K562 (cell line): Measurements from ENCODE around the gene FGF9. TPM values are rescaled to one million over a fixed set of nuclear protein-coding genes. Genes with fewer than 3 reads are reported as not detected.

Experiments used
- ATAC-seq: fragments of 200-7000 bp; cut with Tn5 transposase; 3 replicates; pipeline ENCODE4 v1.9.1; 2020; ENCODE audit warnings: moderate library complexity
- BruUV-seq: library from RNA; stranded (reverse); fragments of 400-500 nt; replicated peaks from 2 replicates; lab custom pipeline; 2021; lab: Mats Ljungman, UMichigan
- CTCF ChIA-PET: fragments of 300-600 bp; formaldehyde crosslinking; extraction: SDS; loops from one replicate; lab custom pipeline; 2021; ENCODE audit warnings: low intra/inter-chr PET ratio; lab: Yijun Ruan, JAX
- POLR2A ChIA-PET: fragments of 300-600, 350-650 bp; sonication (Branson Sonifier 250); formaldehyde crosslinking; extraction: SDS; loops from one replicate; lab custom pipeline; 2021; ENCODE audit warnings: antibody characterized with exemption, inconsistent platforms; lab: Yijun Ruan, JAX
- DNase-seq, 4 experiments: peaks; one replicate each; pipeline versions ENCODE4 v3.0.0 to v3.0.0-alpha.2; 2011 to 2018; ENCODE audit warnings: low spot score in 3 of 4, mixed read lengths in 3 of 4; ENCODE audit errors: extremely low read depth in 1 of 4
- FAIRE-seq: peaks from 2 replicates; lab custom pipeline; 2011; peaks lifted over from hg19 to GRCh38; lab: Jason Lieb, UNC
- H2AFZ ChIP-seq: 2 replicates; pipeline ENCODE4 v1.6.0; 2011; ENCODE audit warnings: low read depth, low read length, control low read depth, inconsistent platforms
- H3K27ac ChIP-seq: fragments of 200-600 bp; 3 replicates; pipeline ENCODE4 v1.8.0; 2011; ENCODE audit warnings: low read depth, mild to moderate bottlenecking, control low read depth, inconsistent platforms, low read length, moderate library complexity, mixed read lengths; ENCODE audit errors: extremely low read depth
- H3K27me3 ChIP-seq, 2 experiments: fragments of 300-600 bp in 1 of 2; 2 replicates in 1 of 2; 3 replicates in 1 of 2; pipeline versions ENCODE4 v1.6.0 to v1.8.0; 2011; ENCODE audit warnings: inconsistent platforms in 2 of 2, low read length in 2 of 2, mild to moderate bottlenecking in 1 of 2, mixed read lengths in 1 of 2, moderate library complexity in 1 of 2; ENCODE audit not compliant: control insufficient read depth in 2 of 2, insufficient read depth in 2 of 2
- H3K36me3 ChIP-seq: fragments of 300-600 bp; 3 replicates; pipeline ENCODE4 v1.8.0; 2011; ENCODE audit warnings: mild to moderate bottlenecking, low read length, inconsistent platforms; ENCODE audit not compliant: control insufficient read depth, insufficient read depth
- H3K4me1 ChIP-seq, 2 experiments: fragments of 200-600 bp in 1 of 2; replicated peaks in 1 of 2; 2 replicates in 1 of 2; 3 replicates in 1 of 2; pipeline versions ENCODE4 v1.5.1 to v1.8.0; 2011; ENCODE audit warnings: inconsistent platforms in 2 of 2, low read length in 2 of 2, mild to moderate bottlenecking in 1 of 2, mixed read lengths in 1 of 2, moderate library complexity in 1 of 2; ENCODE audit not compliant: control insufficient read depth in 2 of 2, insufficient read depth in 2 of 2
- H3K4me2 ChIP-seq: 2 replicates; pipeline ENCODE4 v1.6.1; 2011; ENCODE audit warnings: low read length, control low read depth, inconsistent platforms, mixed read lengths; ENCODE audit not compliant: insufficient read depth
- H3K4me3 ChIP-seq: fragments of 200-600 bp; sonication (generic), shearing (Covaris generic); 2 replicates; pipeline ENCODE4 v1.5.1; 2016; ENCODE audit warnings: control low read depth, inconsistent platforms
- H3K79me2 ChIP-seq: fragments of 200-600 bp; 3 replicates; pipeline ENCODE4 v1.8.0; 2011; ENCODE audit warnings: low read length, inconsistent platforms; ENCODE audit not compliant: control insufficient read depth, insufficient read depth
- H3K9ac ChIP-seq, 2 experiments: 2 replicates each; pipeline versions ENCODE4 v1.6.0 to v1.6.1; 2011; ENCODE audit warnings: low read depth in 2 of 2, low read length in 2 of 2, control low read depth in 1 of 2, inconsistent platforms in 1 of 2, mild to moderate bottlenecking in 1 of 2, mixed read lengths in 1 of 2; ENCODE audit not compliant: insufficient read depth in 1 of 2
- H3K9me1 ChIP-seq: one replicate; pipeline ENCODE4 v1.6.0; 2011; ENCODE audit warnings: inconsistent platforms, mild to moderate bottlenecking, low read length, moderate library complexity; ENCODE audit not compliant: control insufficient read depth, insufficient read depth
- H3K9me3 ChIP-seq: replicated peaks from 2 replicates; pipeline ENCODE4 v1.5.1; 2011; ENCODE audit warnings: low read depth, low read length, inconsistent platforms; ENCODE audit not compliant: control insufficient read depth, insufficient read depth
- H4K20me1 ChIP-seq: replicated peaks from 2 replicates; pipeline ENCODE4 v1.6.1; 2011; ENCODE audit warnings: low read length, inconsistent platforms, mixed read lengths; ENCODE audit not compliant: control insufficient read depth, insufficient read depth
- BRF1 ChIP-seq: IDR thresholded peaks from 3 replicates; pipeline ENCODE4 v1.6.1; 2011; ENCODE audit warnings: borderline replicate concordance, mild to moderate bottlenecking; ENCODE audit not compliant: insufficient read length; ENCODE audit errors: extremely low read depth
- CAMTA2 ChIP-seq: fragments of 250-450 bp; sonication (Bioruptor Pico); conservative IDR thresholded peaks from 2 replicates; pipeline ENCODE4 v1.5.1; 2022
- CC2D1A ChIP-seq: fragments of 450-650 bp; IDR thresholded peaks from 2 replicates; pipeline ENCODE4 v1.6.1; 2017; ENCODE audit warnings: mild to moderate bottlenecking
- CREB5 ChIP-seq: fragments of 250-450 bp; sonication (Bioruptor Pico); IDR thresholded peaks from 2 replicates; pipeline ENCODE4 v1.5.0; 2020; ENCODE audit warnings: mild to moderate bottlenecking
- ILK ChIP-seq: fragments of 450-650 bp; IDR thresholded peaks from 2 replicates; pipeline ENCODE4 v1.6.1; 2016; ENCODE audit warnings: missing genetic modification characterization, low read depth, mild to moderate bottlenecking, missing compliant biosample characterization, moderate library complexity, borderline replicate concordance
- KLF10 ChIP-seq: fragments of 250-450 bp; sonication (Bioruptor Pico); IDR thresholded peaks from 2 replicates; pipeline ENCODE4 v1.6.1; 2021; ENCODE audit warnings: matching md5 sums
- LEF1 ChIP-seq: fragments of 450-650 bp; IDR thresholded peaks from 2 replicates; pipeline ENCODE4 v1.6.1; 2016; ENCODE audit warnings: mild to moderate bottlenecking
- NFE2L1 ChIP-seq: fragments of 450-650 bp; IDR thresholded peaks from 2 replicates; pipeline ENCODE4 v1.6.1; 2016; ENCODE audit warnings: missing genetic modification characterization, low read depth, mild to moderate bottlenecking, missing compliant biosample characterization, moderate library complexity, borderline replicate concordance
- RB1 ChIP-seq: fragments of 450-650 bp; IDR thresholded peaks from 2 replicates; pipeline ENCODE4 v1.6.1; 2017; ENCODE audit warnings: low read depth, mild to moderate bottlenecking
- RCOR1 ChIP-seq, 2 experiments: IDR thresholded peaks; 2 replicates each; pipeline ENCODE4 v1.6.1; 2012; ENCODE audit warnings: low read depth in 2 of 2, low read length in 2 of 2, borderline replicate concordance in 1 of 2, improper control_type of control experiment in 1 of 2
- SMARCC2 ChIP-seq: fragments of 450-650 bp; IDR thresholded peaks from 2 replicates; pipeline ENCODE4 v1.6.1; 2017; ENCODE audit warnings: antibody characterized with exemption, moderate library complexity, mild to moderate bottlenecking, low read depth
- SP2 ChIP-seq: IDR thresholded peaks from 2 replicates; pipeline ENCODE4 v1.6.1; 2011; ENCODE audit warnings: mild to moderate bottlenecking, low read depth, low read length, moderate library complexity; ENCODE audit not compliant: poor library complexity, severe bottlenecking; ENCODE audit errors: extremely low read depth
- USF2 ChIP-seq: sonication (generic); formaldehyde crosslinking; IDR thresholded peaks from 2 replicates; pipeline ENCODE4 v1.5.0; 2020; ENCODE audit warnings: missing genetic modification reagents
- ZKSCAN8 ChIP-seq: fragments of 200-800 bp; sonication (Bioruptor generic); IDR thresholded peaks from 2 replicates; pipeline ENCODE4 v1.6.1; 2016; ENCODE audit warnings: missing genetic modification characterization, missing compliant biosample characterization
- ZNF184 ChIP-seq: sonication (generic); formaldehyde crosslinking; IDR thresholded peaks from 2 replicates; pipeline ENCODE4 v1.5.0; 2020; ENCODE audit warnings: missing genetic modification reagents
- ZNF282 ChIP-seq: sonication (generic); formaldehyde crosslinking; IDR thresholded peaks from 2 replicates; pipeline ENCODE4 v1.8.1; 2023; ENCODE audit warnings: missing genetic modification reagents
- WGBS: fragments of 100-300 bp; shearing (Covaris generic); methylation state at CpG from one replicate; pipeline ENCODE4 v1.1.6; 2016; ENCODE audit warnings: low coverage, mixed read lengths; ENCODE audit not compliant: insufficient coverage; ENCODE audit errors: missing lambda C conversion rate; 5-methylcytosine and 5-hydroxymethylcytosine counted together
- in situ Hi-C: fragments of 300-500 bp; cut with MboI; formaldehyde crosslinking; loops from 4 replicates; pipeline ENCODE4 v1.15.0; 2018; ENCODE audit warnings: inconsistent platforms, mixed read lengths
- intact Hi-C: fragments of 100-400 bp; cut with micrococcal nuclease; formaldehyde crosslinking; loops from 2 replicates; pipeline ENCODE4 v1.14.2; 2022
- polyA plus RNA-seq, 8 experiments: library from polyadenylated mRNA; depleted of rRNA in 4 of 8; stranded (reverse) in 5 of 8; unstranded in 3 of 8; fragments of >200 nt; fragmentation: Nextera tagmentation in 2 of 8; fragmentation: Illumina TruSeq in 1 of 8; extraction: Ambion mirVana in 2 of 8; extraction: Trizol in 1 of 8; gene quantifications; 2 replicates each; pipeline versions ENCODE4 v1.2.1 to v1.2.3, GENCODE V29; 2011 to 2014; ENCODE audit warnings: inconsistent platforms in 1 of 8, missing spikeins in 1 of 8
- total RNA-seq, 7 experiments: library from RNA; depleted of rRNA in 6 of 7; stranded (reverse); fragments of >200 nt in 6 of 7; fragmentation: Illumina TruSeq in 2 of 7; extraction: Trizol in 2 of 7; gene quantifications; 2 replicates each; pipeline versions ENCODE4 v1.2.1 to v1.2.3, GENCODE V29; 2011 to 2021; ENCODE audit warnings: low replicate concordance in 1 of 7
- TF ChIP-seq, protein P1 (sequence below): sonication (generic); formaldehyde crosslinking; IDR thresholded peaks from 2 replicates; pipeline ENCODE4 v1.8.1; 2022; ENCODE audit warnings: missing genetic modification reagents
- TF ChIP-seq, protein P2 (sequence below): fragments of 450-650 bp; IDR thresholded peaks from 2 replicates; pipeline ENCODE4 v1.7.0; 2016; ENCODE audit warnings: borderline replicate concordance

The FGF9 gene
- total and polyA plus RNA-seq, 9 of the 15 experiments (the other 6 are each of a cell fraction or from before 2014, with no cell fraction given), result not detected

GRCh38 chr13:21684576-21684975 lies 13.7 kb downstream of the FGF9 start:
- no TSS peak for BruUV-seq
- no peaks in the 10 kb centered on the region for H3K9me1 ChIP-seq
- no peak for TF ChIP-seq NFE2L1 (tag)
- no peak for TF ChIP-seq RCOR1 (IDR thresholded peaks at IDR 0.05; ENCODE audit: borderline replicate concordance in 1 of 2, low read depth in 2 of 2, low read length in 2 of 2)
- TF ChIP-seq KLF10 (CRISPR knock-in tag), result no peak
- no peak for TF ChIP-seq CAMTA2
- no peak for TF ChIP-seq LEF1
- TF ChIP-seq ILK (tag), result no peak
- no peak for TF ChIP-seq ZNF282 (CRISPR knock-in tag)
- no peak for TF ChIP-seq RB1
- TF ChIP-seq BRF1, result no peak
- no peak for TF ChIP-seq ZNF184
- TF ChIP-seq CREB5, result no peak
- TF ChIP-seq CC2D1A, result no peak
- TF ChIP-seq ZKSCAN8 (CRISPR knock-in tag), result no peak
- TF ChIP-seq USF2 (CRISPR knock-in tag), result no peak
- TF ChIP-seq, protein P1, sequence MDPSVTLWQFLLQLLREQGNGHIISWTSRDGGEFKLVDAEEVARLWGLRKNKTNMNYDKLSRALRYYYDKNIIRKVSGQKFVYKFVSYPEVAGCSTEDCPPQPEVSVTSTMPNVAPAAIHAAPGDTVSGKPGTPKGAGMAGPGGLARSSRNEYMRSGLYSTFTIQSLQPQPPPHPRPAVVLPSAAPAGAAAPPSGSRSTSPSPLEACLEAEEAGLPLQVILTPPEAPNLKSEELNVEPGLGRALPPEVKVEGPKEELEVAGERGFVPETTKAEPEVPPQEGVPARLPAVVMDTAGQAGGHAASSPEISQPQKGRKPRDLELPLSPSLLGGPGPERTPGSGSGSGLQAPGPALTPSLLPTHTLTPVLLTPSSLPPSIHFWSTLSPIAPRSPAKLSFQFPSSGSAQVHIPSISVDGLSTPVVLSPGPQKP, result no peak
- TF ChIP-seq, protein P2, sequence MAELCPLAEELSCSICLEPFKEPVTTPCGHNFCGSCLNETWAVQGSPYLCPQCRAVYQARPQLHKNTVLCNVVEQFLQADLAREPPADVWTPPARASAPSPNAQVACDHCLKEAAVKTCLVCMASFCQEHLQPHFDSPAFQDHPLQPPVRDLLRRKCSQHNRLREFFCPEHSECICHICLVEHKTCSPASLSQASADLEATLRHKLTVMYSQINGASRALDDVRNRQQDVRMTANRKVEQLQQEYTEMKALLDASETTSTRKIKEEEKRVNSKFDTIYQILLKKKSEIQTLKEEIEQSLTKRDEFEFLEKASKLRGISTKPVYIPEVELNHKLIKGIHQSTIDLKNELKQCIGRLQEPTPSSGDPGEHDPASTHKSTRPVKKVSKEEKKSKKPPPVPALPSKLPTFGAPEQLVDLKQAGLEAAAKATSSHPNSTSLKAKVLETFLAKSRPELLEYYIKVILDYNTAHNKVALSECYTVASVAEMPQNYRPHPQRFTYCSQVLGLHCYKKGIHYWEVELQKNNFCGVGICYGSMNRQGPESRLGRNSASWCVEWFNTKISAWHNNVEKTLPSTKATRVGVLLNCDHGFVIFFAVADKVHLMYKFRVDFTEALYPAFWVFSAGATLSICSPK, result no peak
- no peak for TF ChIP-seq SP2
- TF ChIP-seq SMARCC2, result no peak
- no peak for ATAC-seq
- FAIRE-seq, result no peak
- 0% methylated on average over 2 of the region's 2 CpGs for WGBS
- H3K36me3 ChIP-seq, result no peaks in the 10 kb centered on the region
- intact Hi-C loops (no loop called here), in situ Hi-C loops (no loop called here)
- no peak overlapping the region for H3K4me3 ChIP-seq
- H3K9ac ChIP-seq, result no peak overlapping the region
- no peak overlapping the region for H2AFZ ChIP-seq
- no peak overlapping the region for H3K27ac ChIP-seq
- POLR2A ChIA-PET, result no interaction called here
- no peaks in the 10 kb centered on the region for H3K9me3 ChIP-seq
- CTCF ChIA-PET, result no interaction called here
- no peaks in the 10 kb centered on the region for H4K20me1 ChIP-seq
- no peak overlapping the region for H3K4me2 ChIP-seq
- H3K4me1 ChIP-seq, result no peaks in the 10 kb centered on the region
- peaks cover 0 to 11% of the 10 kb centered on the region in 2 experiments; a peak in 2 of 5 replicates for H3K27me3 ChIP-seq
- no peaks in the 10 kb centered on the region for H3K79me2 ChIP-seq
- DNase-seq, result no peak
